ENCODE data around the gene ISYNA1. TPM values are rescaled to one million over a fixed set of nuclear protein-coding genes. Genes with fewer than 3 reads are reported as not detected.

Gene ISYNA1
- total RNA-seq, 1 experiment from 2014 or later = 6.8 TPM

DNA sequence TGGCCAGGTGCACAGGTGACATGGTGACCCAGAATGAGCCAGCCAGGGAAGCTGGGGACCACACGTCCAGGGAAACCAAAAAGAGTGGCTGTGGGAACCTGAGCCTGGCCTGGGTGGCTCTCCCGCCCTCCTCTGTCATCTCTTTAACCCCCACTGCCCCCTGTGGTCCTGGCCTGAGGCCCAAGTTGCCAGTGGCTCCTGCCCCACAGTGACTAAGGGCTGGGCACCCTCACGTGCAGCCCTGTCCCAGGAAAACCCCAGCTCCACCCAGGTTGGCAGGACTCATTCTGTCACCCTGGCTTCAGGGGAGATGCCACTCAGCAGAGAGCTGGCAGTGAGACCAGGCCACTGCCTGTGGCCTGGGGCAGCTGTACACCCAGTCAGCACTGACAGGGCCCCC lies 30.6 kb upstream of the ISYNA1 start:
- peak; percentile 36 for DNase-seq (ENCODE audit: unreplicated experiment)
- Mint-ChIP-seq H3K9me3 (ENCODE audit: unreplicated experiment) (no peaks in the 10 kb centered on the region), H3K4me1 (ENCODE audit: insufficient read depth, unreplicated experiment) (peaks cover 26% of the 10 kb centered on the region), H3K27ac (ENCODE audit: low read depth, unreplicated experiment) (no peak overlapping the region), H3K4me3 (ENCODE audit: unreplicated experiment) (no peak overlapping the region), H3K27me3 (ENCODE audit: insufficient read depth, unreplicated experiment) (no peaks in the 10 kb centered on the region), H3K36me3 (ENCODE audit: insufficient read depth, unreplicated experiment) (peaks cover 19% of the 10 kb centered on the region)
- CTCF ChIA-PET = interaction anchor here (0.7 to 3.7 kb wide), 8 partner anchors 12 to 307 kb away, joined by 3 to 19 read pairs (median 4); partner anchors contain the start of gene UBA52
- no TSS peak for BruUV-seq (replicated peaks)
- intact Hi-C loops (cut with micrococcal nuclease) = loop anchor here (2.0 kb wide), 1 partner anchor 102 kb away; the partner anchor contains the start of gene UBA52
- TF ChIP-seq, protein P1, sequence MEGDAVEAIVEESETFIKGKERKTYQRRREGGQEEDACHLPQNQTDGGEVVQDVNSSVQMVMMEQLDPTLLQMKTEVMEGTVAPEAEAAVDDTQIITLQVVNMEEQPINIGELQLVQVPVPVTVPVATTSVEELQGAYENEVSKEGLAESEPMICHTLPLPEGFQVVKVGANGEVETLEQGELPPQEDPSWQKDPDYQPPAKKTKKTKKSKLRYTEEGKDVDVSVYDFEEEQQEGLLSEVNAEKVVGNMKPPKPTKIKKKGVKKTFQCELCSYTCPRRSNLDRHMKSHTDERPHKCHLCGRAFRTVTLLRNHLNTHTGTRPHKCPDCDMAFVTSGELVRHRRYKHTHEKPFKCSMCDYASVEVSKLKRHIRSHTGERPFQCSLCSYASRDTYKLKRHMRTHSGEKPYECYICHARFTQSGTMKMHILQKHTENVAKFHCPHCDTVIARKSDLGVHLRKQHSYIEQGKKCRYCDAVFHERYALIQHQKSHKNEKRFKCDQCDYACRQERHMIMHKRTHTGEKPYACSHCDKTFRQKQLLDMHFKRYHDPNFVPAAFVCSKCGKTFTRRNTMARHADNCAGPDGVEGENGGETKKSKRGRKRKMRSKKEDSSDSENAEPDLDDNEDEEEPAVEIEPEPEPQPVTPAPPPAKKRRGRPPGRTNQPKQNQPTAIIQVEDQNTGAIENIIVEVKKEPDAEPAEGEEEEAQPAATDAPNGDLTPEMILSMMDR (IDR thresholded peaks at IDR 0.05; ENCODE audit: unreplicated experiment) = no peak
- POLR2A ChIA-PET = interaction anchor here (0.6 to 0.9 kb wide), 3 partner anchors 28 to 89 kb away, joined by 3 read pairs; partner anchors contain the start of gene KXD1

DNA sequence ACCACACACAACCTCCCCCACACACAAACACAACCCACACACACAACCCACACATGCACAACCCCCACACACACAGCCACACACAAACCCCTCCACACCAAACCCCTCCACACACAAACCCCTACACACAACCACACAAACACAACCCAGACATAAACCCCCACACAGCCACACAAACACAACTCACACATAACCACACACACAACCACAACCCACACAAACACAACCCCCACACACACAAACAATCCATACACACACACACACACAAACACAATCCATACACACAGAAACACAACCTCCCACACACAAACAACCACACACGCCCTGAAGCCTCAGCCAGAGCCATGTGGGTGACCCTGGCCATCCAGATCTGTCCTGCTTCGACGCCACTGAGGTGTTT lies 30.0 kb upstream of the ISYNA1 start:
- ChIA-PET POLR2A (interaction anchor here (0.9 kb wide), 1 partner anchor 52 kb away, joined by 3 read pairs; no protein-coding TSS in a partner anchor), CTCF (interaction anchor here (0.7 to 3.7 kb wide), 4 partner anchors 12 to 103 kb away, joined by 3 to 19 read pairs (median 4); partner anchors contain the start of gene UBA52)
- Mint-ChIP-seq H3K27me3 (ENCODE audit: insufficient read depth, unreplicated experiment) (no peaks in the 10 kb centered on the region), H3K36me3 (ENCODE audit: insufficient read depth, unreplicated experiment) (peaks cover 19% of the 10 kb centered on the region), H3K4me1 (ENCODE audit: insufficient read depth, unreplicated experiment) (peaks cover 25% of the 10 kb centered on the region), H3K4me3 (ENCODE audit: unreplicated experiment) (no peak overlapping the region), H3K27ac (ENCODE audit: low read depth, unreplicated experiment) (no peak overlapping the region), H3K9me3 (ENCODE audit: unreplicated experiment) (no peaks in the 10 kb centered on the region)
- BruUV-seq (replicated peaks) = no TSS peak
- no peak for DNase-seq (ENCODE audit: unreplicated experiment)
- TF ChIP-seq, protein P1 (IDR thresholded peaks at IDR 0.05; ENCODE audit: unreplicated experiment) = no peak
- intact Hi-C loops (cut with micrococcal nuclease) = loop anchor here (2.0 kb wide), 1 partner anchor 103 kb away; the partner anchor contains the start of gene UBA52

DNA sequence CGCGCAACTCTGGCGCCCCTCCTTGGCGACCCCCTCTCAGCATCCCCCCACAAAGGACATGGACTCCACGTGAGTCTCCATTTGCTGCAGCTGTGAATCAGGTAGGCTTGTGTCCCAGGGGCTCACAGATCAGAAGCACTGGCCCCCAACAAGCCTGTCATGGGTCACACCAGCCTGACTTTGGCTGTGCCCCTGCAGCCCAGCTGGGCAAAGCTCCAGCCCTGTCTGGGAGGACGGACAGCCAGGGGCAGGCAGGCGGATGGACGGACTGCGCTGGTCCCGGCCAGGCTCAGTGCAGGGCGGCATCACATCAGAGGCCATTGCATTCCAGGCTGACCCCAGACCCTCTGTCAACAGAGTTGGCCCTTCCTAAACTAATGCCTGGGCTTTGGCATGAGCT lies 28.4 kb upstream of the ISYNA1 start:
- no peak overlapping the region for H3K4me3 Mint-ChIP-seq (ENCODE audit: unreplicated experiment)
- TF ChIP-seq, protein P1 (IDR thresholded peaks at IDR 0.05; ENCODE audit: unreplicated experiment) = no peak
- DNase-seq (ENCODE audit: unreplicated experiment) = no peak
- no peaks in the 10 kb centered on the region for H3K9me3 Mint-ChIP-seq (ENCODE audit: unreplicated experiment)
- peaks cover 28% of the 10 kb centered on the region for H3K36me3 Mint-ChIP-seq (ENCODE audit: insufficient read depth, unreplicated experiment)
- intact Hi-C loops (cut with micrococcal nuclease) = no loop called here
- H3K27me3 Mint-ChIP-seq (ENCODE audit: insufficient read depth, unreplicated experiment) = no peaks in the 10 kb centered on the region
- CTCF ChIA-PET = interaction anchor here (0.6 to 2.6 kb wide), 8 partner anchors 12 to 559 kb away, joined by 3 to 9 read pairs (median 4); partner anchors contain the start of gene SSBP4
- H3K27ac Mint-ChIP-seq (ENCODE audit: low read depth, unreplicated experiment) = no peak overlapping the region
- peaks cover 28% of the 10 kb centered on the region for H3K4me1 Mint-ChIP-seq (ENCODE audit: insufficient read depth, unreplicated experiment)
- no TSS peak for BruUV-seq (replicated peaks)
- POLR2A ChIA-PET = interaction anchor here (0.7 kb wide), 1 partner anchor 93 kb away, joined by 3 read pairs; no protein-coding TSS in a partner anchor

DNA sequence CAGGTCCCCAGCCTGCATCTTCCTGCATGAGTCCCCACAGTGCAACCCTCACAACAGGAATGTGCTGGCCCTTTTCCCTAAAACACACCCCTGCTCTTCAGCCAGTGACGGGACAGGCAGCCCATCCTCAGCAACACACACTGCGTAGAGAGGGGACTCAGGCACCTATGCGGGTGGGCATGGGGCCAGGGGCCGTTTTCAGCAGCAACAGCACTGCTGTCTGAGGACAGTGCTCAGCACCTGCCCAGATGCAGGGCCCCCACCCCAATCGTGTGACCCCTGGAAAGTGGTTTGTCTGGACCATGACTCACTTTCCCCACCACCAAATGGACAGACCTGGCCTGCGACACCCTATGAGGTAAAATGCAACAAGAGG lies 28.0 kb upstream of the ISYNA1 start:
- H3K27me3 Mint-ChIP-seq (ENCODE audit: insufficient read depth, unreplicated experiment) = no peaks in the 10 kb centered on the region
- ChIA-PET CTCF (interaction anchor here (0.7 to 2.6 kb wide), 6 partner anchors 13 to 78 kb away, joined by 3 to 9 read pairs (median 4); partner anchors contain the start of gene SSBP4), POLR2A (no interaction called here)
- H3K4me1 Mint-ChIP-seq (ENCODE audit: insufficient read depth, unreplicated experiment) = peaks cover 30% of the 10 kb centered on the region
- H3K36me3 Mint-ChIP-seq (ENCODE audit: insufficient read depth, unreplicated experiment) = peaks cover 28% of the 10 kb centered on the region
- H3K4me3 Mint-ChIP-seq (ENCODE audit: unreplicated experiment) = no peak overlapping the region
- intact Hi-C loops (cut with micrococcal nuclease) = no loop called here
- no peak overlapping the region for H3K27ac Mint-ChIP-seq (ENCODE audit: low read depth, unreplicated experiment)
- DNase-seq (ENCODE audit: unreplicated experiment) = no peak
- TF ChIP-seq, protein P1 (IDR thresholded peaks at IDR 0.05; ENCODE audit: unreplicated experiment) = no peak
- BruUV-seq (replicated peaks) = no TSS peak
- no peaks in the 10 kb centered on the region for H3K9me3 Mint-ChIP-seq (ENCODE audit: unreplicated experiment)
